LNCaP clone FGC (cell line): ENCODE results near the gene S100P.

Experiments
- DNase-seq: peaks from one replicate; pipeline ENCODE4 v3.0.0-alpha.2; 2011; ENCODE audit warnings: low read depth
- H3K4me3 ChIP-seq: 2 replicates; pipeline ENCODE4 v1.5.1; 2011; ENCODE audit warnings: mild to moderate bottlenecking, low read depth, low read length, control low read depth
- TF ChIP-seq, protein P1 (sequence below): IDR thresholded peaks from 2 replicates; pipeline ENCODE4 v1.5.1; 2012; ENCODE audit warnings: mild to moderate bottlenecking; ENCODE audit not compliant: control insufficient read depth, insufficient read depth; ENCODE audit errors: extremely low read depth

The S100P gene

DNA sequence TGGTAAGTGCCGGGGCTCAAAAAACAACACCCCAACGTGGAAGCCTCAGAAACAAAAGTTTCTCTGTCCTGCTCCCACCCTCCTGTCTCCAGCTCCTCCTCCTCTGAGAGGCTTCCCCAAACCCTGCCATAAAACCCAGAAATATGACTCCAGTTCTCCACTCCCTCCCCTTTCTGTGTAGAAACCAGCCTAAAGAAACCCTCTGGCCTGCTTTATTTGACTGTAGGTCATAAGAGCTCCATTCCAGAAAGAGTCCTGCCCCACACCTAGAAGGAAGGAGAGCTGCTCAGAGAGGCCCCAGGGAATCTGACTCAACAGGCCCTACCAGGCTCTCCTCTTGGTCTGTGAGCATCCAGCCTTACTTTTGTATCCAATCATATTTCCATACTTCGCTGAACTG is 872 bp upstream of the S100P start:
- H3K4me3 ChIP-seq, result no peak overlapping the region
- DNase-seq, result no peak
- TF ChIP-seq, protein P1, sequence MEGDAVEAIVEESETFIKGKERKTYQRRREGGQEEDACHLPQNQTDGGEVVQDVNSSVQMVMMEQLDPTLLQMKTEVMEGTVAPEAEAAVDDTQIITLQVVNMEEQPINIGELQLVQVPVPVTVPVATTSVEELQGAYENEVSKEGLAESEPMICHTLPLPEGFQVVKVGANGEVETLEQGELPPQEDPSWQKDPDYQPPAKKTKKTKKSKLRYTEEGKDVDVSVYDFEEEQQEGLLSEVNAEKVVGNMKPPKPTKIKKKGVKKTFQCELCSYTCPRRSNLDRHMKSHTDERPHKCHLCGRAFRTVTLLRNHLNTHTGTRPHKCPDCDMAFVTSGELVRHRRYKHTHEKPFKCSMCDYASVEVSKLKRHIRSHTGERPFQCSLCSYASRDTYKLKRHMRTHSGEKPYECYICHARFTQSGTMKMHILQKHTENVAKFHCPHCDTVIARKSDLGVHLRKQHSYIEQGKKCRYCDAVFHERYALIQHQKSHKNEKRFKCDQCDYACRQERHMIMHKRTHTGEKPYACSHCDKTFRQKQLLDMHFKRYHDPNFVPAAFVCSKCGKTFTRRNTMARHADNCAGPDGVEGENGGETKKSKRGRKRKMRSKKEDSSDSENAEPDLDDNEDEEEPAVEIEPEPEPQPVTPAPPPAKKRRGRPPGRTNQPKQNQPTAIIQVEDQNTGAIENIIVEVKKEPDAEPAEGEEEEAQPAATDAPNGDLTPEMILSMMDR, result no peak

DNA sequence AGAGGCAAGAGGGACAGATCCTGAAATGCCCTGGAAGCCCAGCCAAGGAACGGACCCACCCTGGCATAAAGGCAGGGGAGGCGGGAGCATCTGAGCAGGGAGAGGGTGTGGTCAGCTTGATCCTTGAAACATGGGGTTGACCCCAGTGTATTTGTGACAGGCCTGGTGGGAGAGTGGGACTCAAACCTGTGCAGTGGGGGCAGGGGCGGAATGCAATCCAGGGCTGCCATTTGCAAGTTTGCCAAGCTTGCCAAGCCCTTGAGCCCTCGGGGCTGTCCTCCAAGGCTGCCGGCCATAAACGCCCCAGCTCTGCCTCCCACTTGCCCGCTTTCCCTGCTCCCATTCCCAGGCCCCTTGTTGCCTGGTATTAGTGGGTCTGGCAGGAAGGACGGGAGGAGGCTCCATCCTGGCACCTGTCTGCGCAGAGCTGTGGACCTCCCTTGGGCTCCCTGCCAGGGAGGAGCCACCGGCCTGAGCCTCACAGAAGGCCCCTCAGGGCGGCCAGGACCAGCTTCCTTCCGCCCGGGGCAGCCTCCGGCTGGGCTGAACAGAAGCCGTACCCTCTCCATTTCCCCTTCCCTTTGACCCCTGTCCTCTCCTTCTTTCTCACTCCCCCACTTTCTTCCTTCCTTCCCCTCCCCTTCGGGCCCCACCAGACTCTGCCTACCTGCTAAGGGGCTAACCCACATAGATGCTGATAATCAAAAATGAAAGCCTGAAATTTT is 661 bp downstream of the S100P start:
- H3K4me3 ChIP-seq, result no peak overlapping the region
- DNase-seq, result no peak
- TF ChIP-seq, protein P1, result no peak

DNA sequence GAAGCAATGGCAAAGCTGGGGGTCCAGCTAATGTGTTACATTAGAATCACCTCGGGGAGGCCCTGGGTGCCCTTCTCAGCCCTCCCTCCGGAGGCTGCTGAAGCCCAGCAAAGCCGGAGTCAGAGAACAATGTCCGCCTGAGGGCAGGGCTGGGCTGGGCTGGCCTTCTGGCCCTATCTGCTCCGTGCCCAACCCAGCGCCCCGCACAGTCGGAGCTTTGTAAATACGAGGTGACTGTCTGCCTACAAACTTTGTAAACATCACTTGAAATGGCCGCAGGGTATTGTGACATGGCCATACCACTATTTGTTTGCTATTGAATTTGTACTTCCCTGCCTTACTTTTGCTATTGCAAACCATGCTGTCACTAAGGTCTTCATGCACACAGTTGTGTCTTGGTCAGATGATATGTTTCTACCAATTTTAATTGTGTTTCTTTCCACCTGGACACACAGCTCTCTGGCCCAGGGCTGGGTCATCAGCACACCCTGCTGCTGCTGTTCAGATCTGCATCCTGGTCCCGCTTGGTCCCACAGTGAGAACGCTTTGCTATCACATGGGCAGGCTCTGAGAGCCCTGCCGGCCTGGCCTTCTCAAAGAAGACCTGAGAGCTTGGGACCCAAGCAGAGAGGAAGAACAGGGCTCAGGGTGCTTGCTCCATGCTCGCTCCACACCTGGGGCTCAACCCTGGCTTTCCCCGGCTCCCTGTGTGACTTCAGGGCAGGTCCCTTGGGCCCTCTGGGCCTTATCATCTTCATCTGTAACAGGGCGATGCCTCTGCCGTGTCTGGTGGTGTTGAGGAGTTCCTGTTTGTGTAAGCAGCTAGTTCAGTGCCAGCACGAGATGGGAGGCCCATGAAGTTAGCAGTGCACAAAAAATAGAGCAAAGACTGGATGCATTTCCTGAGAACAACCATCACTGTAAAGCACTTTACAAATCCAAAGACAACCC is 2.3 kb downstream of the S100P start:
- peak; percentile 84 for DNase-seq
- TF ChIP-seq, protein P1, result peak; percentile 34; the same call in 1 of the 2 replicates
- no peak overlapping the region for H3K4me3 ChIP-seq

DNA sequence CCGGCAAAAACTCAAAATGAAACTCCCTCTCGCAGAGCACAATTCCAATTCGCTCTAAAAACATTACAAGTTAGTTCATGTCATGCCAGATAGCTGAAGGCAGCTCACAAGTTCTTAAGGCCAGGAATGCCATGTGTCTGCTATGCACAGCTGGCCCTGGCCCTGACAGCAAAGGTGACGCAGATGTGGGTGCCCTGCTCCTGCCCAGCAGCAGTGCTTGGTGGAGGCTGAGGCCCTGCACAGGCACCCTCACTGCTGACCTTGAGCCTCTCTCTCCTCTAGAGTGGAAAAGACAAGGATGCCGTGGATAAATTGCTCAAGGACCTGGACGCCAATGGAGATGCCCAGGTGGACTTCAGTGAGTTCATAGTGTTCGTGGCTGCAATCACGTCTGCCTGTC is 2.9 kb downstream of the S100P start:
- no peak overlapping the region for H3K4me3 ChIP-seq
- TF ChIP-seq, protein P1, result no peak
- no peak for DNase-seq

DNA sequence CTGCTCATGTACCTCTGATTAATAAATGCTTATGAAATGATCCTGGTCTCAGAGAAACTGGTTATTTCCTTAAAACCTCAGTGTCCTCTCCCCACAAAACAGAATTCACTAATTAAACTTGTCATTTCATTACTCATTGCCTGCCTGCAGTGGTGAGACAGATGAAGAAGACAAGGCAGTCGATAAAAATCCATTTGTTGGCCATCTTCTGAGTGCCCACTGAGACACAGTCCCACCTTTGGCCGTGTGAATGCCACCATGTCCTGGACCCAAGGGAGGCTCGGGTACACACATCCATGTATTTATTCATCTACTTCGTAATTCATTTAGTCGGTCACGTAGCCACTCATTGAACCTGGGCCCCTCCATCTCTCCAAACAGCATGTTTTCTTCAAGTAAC is 3.5 kb downstream of the S100P start:
- DNase-seq, result no peak
- no peak overlapping the region for H3K4me3 ChIP-seq
- TF ChIP-seq, protein P1, result no peak

DNA sequence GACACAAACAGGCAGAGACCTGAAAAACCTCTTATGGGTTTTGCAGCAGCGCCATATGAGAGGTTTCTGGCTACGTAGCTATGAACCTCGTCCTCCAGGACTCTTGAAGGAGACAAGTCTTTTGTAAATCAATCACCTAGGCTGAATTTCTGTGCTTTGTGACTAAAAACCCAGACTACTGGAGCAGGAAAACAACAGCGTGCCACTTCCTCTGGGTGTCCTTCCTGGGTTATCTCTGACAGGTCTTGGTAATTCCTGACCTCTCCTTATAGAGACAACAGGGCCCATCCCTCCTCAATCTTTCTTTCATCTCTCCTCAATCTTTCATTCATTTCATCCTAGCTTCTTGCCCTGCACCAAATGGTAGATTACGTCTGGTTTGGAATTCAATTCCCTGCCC is 5.7 kb downstream of the S100P start:
- no peak for DNase-seq
- no peak overlapping the region for H3K4me3 ChIP-seq
- TF ChIP-seq, protein P1, result no peak
